DMS53 treated with DMSO at 0.1 percent for 48 hours (cell line): ENCODE measurements around the gene KIAA0040.
"Not testable (repeated sequence)": the region's sequence is repeated elsewhere in the genome, so short reads cannot be mapped to it uniquely, and the experiment has no call there.

Experiments
- DNase-seq: peaks from one replicate; lab custom pipeline; 2025; ENCODE audit not compliant: unreplicated experiment; lab: John Stamatoyannopoulos, UW

The KIAA0040 gene

GRCh38 chr1:175108331-175108820, 84.2 kb downstream of the KIAA0040 start:
- DNase-seq = not testable (repeated sequence)
